NCI-H446 (cell line): ENCODE results near the gene EIF2AK2.
"Not testable (repeated sequence)": the region's sequence is repeated elsewhere in the genome, so short reads cannot be mapped to it uniquely, and the experiment has no call there.

ENCODE experiments used
- DNase-seq, 2 experiments: peaks; one replicate each; lab custom pipeline; 2025; lab: John Stamatoyannopoulos, UW

EIF2AK2 gene

GRCh38 chr2:37156857-37157714, at the start of gene EIF2AK2:
Gene EIF2AK2, minus strand, starts transcription at chr2:37156980. Its CDS starts 9,174 bp downstream, at chr2:37147806.
- DNase-seq, result peak; percentile 23 to 78

GRCh38 chr2:37205689-37206341, 49.0 kb upstream of the EIF2AK2 start:
- no peak for DNase-seq

- not testable (repeated sequence) for DNase-seq
Measured at GRCh38 chr2:37205071-37205661, 48.4 kb upstream of the EIF2AK2 start.

- no peak for DNase-seq
Measured at GRCh38 chr2:37203708-37204107, 46.9 kb upstream of the EIF2AK2 start.

GRCh38 chr2:37201766-37202165, 45.0 kb upstream of the EIF2AK2 start:
- no peak for DNase-seq

GRCh38 chr2:37201208-37201607, 44.4 kb upstream of the EIF2AK2 start:
- no peak for DNase-seq

GRCh38 chr2:37198681-37199065, 41.9 kb upstream of the EIF2AK2 start:
- DNase-seq, result no peak

GRCh38 chr2:37196320-37197195, 39.8 kb upstream of the EIF2AK2 start, which contains the start of gene CEBPZOS:
Gene CEBPZOS, plus strand, starts transcription at chr2:37196496. Its CDS starts 3,209 bp downstream, at chr2:37199705.
- peak; percentile 73 to 85 for DNase-seq

GRCh38 chr2:37195862-37196319, 39.1 kb upstream of the EIF2AK2 start:
- not testable (repeated sequence) for DNase-seq

GRCh38 chr2:37192551-37192950, 35.8 kb upstream of the EIF2AK2 start:
- DNase-seq, result no peak

GRCh38 chr2:37191747-37192146, 35.0 kb upstream of the EIF2AK2 start:
- DNase-seq, result no peak

- no peak for DNase-seq
Measured at GRCh38 chr2:37191253-37191652, 34.5 kb upstream of the EIF2AK2 start.

GRCh38 chr2:37190290-37190689, 33.5 kb upstream of the EIF2AK2 start:
- no peak for DNase-seq

GRCh38 chr2:37189452-37190153, 32.8 kb upstream of the EIF2AK2 start:
- DNase-seq, result peak in 1 of 2 experiments; percentile 29

GRCh38 chr2:37188570-37188969, 31.8 kb upstream of the EIF2AK2 start, which contains the start of gene SULT6B1:
Gene SULT6B1, minus strand, starts transcription at chr2:37188670. Its CDS starts 30 bp downstream, at chr2:37188640.
- DNase-seq, result no peak

GRCh38 chr2:37181726-37182684, 25.2 kb upstream of the EIF2AK2 start:
- DNase-seq, result no peak

GRCh38 chr2:37180640-37181039, 23.9 kb upstream of the EIF2AK2 start:
- DNase-seq, result no peak

GRCh38 chr2:37180006-37180639, 23.3 kb upstream of the EIF2AK2 start:
- no peak for DNase-seq

GRCh38 chr2:37173741-37174140, 17.0 kb upstream of the EIF2AK2 start:
- DNase-seq, result no peak
